ENCODE data around the gene TSPOAP1.

The TSPOAP1 gene

DNA sequence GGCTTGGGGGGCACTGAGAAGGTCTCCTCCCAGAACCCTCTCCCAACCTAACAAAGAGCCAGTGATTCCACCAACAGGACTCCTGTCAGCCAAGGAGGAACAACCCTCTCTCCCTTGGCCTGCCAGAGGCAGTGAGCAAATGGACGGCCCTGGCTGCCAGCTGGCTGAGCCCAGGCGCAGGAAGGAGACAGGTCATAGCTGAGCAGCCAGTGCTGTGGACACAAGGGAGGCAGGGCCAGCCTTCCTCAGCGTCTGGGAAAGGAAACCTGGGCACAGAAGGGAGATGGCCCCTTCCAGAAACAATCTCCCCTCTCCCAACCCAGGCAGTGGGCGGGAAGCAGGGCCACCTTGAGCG lies 50.0 kb downstream of the TSPOAP1 start:
- peak; percentile 45 for DNase-seq (ENCODE audit: low spot score)

DNA sequence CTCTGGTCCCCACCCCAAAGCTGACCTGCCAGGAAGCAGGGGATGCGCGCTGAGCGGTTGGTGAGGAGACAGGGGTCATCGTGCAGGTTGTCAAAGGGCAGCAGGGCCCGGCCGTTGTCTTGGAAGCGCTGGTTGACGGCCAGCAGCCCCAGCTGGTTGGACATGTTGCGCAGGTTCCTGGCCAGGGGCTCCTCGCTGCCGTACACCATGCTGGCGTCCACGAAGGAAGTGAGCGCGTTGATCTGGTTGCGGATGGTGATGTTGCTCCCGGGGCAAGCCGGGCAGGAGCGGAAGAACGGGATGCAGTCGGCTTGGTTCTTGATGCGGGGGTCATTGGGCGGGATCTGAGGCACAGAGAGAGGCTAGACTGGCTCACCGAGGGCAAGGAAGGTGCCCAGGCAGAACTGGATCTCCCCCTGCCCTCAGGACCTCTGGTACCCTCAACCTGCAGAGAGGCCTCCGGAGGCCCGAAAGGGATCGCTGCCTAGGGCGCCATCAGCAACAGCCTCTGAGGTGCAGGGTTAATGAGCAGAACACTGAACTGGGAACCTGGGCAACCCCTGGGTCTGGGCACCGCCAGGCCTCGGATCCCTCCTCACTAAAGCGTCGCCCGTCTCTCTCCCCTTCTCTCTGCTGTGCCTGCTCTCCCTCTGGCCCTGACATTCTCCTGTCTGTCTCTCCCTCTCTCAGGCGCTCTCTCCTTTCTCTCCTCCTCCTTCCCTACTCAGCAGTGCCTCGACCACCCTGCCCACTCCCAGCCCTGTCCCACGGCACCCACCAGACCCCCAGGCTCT lies 50.6 kb downstream of the TSPOAP1 start:
- DNase-seq (ENCODE audit: low spot score), result peak; percentile 49

DNA sequence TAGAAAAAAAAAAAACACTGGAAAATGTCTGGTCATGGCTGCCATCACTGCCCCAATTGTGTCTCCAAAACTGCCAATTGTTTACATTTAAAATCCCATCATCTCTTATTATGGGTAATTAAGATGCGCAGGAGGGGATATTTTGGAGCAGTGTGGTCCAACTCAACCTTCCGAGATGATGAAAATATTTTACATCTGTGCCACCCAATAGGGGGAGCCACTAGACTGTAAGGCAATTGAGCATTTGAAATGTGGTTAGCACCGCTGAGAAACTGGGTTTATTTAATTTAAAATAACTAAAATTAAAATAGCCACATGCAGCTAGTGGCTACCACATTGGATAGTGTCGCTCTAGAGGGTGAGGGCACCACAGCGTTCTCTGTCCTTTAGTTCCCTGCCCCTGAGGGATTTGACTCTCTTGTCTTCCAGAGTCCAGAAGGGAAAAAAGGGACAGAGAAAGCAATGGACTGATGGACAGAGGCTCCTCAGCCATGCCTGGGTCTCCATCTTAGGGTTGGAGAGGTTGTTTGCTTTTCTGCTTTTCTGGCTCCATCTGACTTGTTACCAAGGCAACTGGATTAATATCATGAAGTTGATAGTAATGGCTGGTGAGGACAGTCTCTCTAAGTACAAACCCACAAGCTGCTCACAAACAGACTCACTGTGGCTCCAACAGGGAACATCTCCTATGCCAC lies 51.3 kb downstream of the TSPOAP1 start:
- DNase-seq (ENCODE audit: low spot score), result peak; percentile 75

- DNase-seq (ENCODE audit: low spot score), result no peak
These were observed 52.2 kb downstream of the TSPOAP1 start for GRCh38 chr17:58276423-58276822.

- DNase-seq (ENCODE audit: low spot score), result peak; percentile 31
These were observed 53.2 kb downstream of the TSPOAP1 start for GRCh38 chr17:58275417-58275816.

DNA sequence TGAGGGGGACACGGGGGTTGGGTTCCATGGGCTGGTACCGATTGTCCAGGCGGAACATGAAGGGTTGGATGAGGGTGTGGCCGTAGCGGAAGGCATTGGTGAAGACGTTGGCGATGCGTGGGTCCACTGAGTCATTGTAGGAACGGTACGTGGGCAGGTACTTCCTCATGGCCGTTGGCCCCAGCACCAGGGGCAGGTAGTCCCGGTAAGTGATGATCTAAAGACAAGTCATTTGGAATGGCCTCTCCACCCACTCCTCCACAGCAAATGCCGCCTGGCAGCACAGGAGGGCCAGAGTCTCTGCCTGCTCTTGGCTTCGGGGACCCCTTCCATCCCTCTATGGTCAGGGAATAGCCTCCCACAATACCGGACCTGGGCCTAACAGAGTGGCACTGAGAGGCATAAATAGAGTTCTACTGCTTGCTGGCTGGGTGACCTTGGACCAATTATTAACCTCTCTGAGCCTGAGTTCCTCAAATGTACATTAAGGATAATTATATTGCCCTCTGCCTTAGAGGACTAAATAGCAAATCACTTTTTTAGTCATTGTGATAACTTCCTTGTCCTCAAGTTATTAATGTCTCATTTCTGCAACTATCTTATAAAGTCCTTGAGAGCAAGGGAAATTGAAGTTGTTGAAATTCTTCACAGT lies 55.0 kb downstream of the TSPOAP1 start:
- DNase-seq (ENCODE audit: low spot score), result peak; percentile 34

- DNase-seq (ENCODE audit: low spot score), result peak; percentile 33
These were observed 56.0 kb downstream of the TSPOAP1 start for GRCh38 chr17:58272367-58273280.

DNA sequence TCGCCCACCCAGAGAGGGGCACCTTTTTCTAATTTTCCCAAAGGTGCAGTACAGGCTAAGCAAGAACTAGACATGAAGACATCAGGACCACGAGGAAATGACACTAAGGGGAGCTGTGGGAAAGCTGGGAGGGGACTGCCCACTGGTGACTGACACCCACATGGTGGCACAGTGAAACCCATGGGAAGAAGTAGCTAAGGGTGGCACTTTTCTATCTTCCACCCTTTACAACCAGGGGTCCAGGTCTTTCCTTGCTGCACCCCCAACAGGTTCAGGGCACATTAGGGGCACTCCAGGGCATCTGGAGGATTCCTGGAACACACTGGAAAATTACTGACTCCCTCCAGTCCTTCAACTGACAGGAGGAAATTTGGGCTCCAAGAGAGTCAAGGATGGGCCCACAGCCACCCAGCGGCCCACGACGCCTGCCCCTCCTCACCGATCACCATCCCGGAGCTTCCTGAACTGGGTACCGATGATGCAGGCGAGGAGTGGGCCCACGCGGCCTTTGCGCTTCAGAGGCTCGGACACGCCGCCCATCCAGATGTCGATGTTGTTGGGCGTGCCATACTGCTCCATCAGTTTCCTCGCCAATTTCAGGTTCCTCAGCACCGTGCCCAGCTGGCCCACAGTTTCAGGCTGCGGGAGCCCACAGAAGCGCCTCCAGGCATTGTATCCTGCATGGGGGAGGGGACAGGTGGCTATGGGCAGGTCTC lies 57.2 kb downstream of the TSPOAP1 start:
- DNase-seq (ENCODE audit: low spot score), result no peak

- DNase-seq (ENCODE audit: low spot score), result peak; percentile 39
These were observed 57.9 kb downstream of the TSPOAP1 start for GRCh38 chr17:58270476-58271215.

DNA sequence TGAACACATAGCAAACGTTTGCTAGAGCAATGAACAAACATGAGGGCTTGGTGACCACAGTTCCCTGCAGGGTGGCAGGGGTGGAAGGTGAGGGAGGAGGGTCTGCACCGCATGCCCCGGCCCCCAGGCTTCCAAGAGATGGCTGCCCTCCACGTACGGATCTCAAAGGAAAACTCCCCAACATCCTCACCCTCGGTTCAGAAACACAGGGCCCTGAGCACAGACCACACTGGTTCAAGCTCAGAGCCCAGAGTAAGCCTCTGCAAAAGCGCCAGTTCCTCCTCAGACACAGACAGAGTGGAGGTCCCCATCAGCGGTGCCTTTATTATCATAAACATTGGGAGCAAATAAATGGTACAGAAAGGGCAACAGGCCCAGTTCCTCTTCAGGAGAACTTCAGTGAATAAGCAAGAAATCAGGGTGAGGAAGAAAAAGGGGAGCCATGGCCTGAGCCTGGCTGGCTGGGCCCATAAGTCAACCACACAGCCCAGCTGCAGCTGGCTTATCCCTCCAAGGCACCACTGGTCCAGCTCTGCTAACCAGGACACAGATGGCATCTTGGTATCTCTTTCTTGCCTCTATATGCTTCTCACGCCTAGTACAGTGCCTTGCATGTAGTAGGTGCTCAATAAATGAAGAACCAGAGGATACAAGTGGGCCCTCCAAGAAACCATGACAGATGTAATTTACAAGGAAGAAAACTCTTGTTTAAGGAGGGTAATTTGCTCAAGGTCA lies 58.9 kb downstream of the TSPOAP1 start:
- peak; percentile 32 for DNase-seq (ENCODE audit: low spot score)

GRCh38 chr17:58268774-58269556 lies 59.6 kb downstream of the TSPOAP1 start:
- DNase-seq (ENCODE audit: low spot score), result peak; percentile 32

GRCh38 chr17:58268326-58268725 lies 60.3 kb downstream of the TSPOAP1 start:
- DNase-seq (ENCODE audit: low spot score), result peak; percentile 20

GRCh38 chr17:58267347-58268324 lies 61.0 kb downstream of the TSPOAP1 start:
- DNase-seq (ENCODE audit: low spot score), result peak; percentile 37

DNA sequence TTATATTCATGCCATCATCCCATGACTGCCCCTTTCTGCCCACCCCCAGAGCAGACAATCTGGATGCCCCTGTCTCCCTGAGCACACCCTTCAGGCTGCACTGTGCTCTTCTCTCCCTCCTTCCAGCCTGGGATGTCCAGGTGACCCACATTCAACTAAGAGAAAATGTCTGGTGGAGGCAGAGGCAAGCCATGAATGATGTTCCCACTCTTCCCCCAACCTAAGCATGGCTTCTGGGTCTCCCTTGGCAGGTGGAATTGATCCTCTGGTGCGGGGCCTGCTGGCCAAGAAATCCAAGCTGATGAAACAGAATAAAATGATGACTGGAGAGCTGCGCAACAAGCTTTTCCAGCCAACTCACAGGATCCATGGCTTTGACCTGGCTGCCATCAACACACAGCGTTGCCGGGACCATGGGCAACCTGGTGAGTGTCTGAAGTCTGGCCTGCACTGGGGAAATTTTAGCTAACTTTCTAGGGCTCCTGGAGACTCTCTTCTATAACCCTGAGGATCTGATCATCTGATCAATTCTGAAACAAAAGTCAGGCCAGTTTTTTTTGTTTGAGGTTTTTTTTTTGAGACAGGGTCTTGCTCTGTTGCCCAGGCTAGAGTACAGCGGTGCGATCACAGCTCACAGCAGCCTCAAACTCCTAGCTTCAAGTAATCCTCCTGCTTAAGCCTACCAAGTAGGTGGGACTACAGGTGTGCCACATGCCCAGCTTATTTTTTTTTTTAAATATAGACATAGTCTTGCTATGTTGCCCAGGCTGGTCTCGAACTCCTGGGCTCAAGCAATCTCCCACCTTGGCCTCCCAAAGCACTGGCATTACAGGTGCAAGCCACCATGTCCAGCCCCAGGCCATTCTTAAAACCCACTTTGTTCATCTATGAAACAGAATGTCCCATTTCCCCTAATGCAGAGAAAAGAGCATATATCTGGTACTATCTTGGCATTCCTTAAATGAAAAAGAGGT lies 62.4 kb downstream of the TSPOAP1 start:
- DNase-seq (ENCODE audit: low spot score), result peak; percentile 22

- no peak for DNase-seq (ENCODE audit: low spot score)
These were observed 63.3 kb downstream of the TSPOAP1 start for GRCh38 chr17:58265271-58265670.

GRCh38 chr17:58264407-58265103 lies 64.0 kb downstream of the TSPOAP1 start:
- peak; percentile 20 for DNase-seq (ENCODE audit: low spot score)

Measured in D341Med (cell line).